CD4-positive, alpha-beta T cell treated with Interleukin-10 for 1 hour (primary cell): ENCODE results near the gene XIRP2.
"Not testable (repeated sequence)": the region's sequence is repeated elsewhere in the genome, so short reads cannot be mapped to it uniquely, and the experiment has no call there.

Experiments used
- DNase-seq: peaks from one replicate; pipeline ENCODE4 v3.0.0-alpha.2; 2020

The XIRP2 gene

DNA sequence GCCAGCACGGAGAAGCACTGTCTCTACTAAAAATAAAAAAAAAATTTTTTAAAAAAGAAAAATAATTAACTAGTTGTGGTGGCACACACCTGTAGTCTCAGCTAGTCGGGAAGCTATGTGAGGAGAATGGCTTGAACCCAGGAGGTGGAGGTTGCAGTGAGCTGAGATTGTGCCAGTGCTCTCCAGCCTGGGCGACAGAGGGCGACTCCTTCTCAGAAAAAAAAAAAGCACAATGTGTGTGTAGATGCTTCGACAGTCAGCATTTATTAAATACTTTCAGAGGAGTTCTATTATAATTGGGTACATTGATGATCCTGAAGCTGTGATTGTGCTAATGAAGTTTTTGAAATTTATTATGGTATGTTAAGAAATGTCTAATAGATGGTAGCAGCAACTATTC lies 46.5 kb downstream of the XIRP2 start:
- DNase-seq, result no peak

DNA sequence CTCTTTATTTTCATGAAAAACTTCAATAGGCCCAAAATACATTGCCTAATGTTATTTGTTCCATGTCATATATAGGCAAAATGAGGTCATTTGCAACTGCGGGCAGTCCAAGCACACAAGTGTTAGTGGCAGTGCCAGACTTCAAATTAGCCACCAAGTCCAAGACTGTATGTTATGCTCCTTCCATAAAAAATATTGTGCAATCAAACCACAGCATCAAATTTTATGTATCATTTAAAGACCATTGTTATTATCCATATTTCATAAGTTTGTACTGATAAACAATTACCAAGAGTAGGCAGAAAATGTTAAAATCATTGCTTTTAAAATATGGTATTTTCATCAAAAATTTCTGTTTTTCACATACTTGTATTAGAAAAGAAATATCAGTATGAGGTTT lies 54.1 kb downstream of the XIRP2 start:
- DNase-seq, result no peak

DNA sequence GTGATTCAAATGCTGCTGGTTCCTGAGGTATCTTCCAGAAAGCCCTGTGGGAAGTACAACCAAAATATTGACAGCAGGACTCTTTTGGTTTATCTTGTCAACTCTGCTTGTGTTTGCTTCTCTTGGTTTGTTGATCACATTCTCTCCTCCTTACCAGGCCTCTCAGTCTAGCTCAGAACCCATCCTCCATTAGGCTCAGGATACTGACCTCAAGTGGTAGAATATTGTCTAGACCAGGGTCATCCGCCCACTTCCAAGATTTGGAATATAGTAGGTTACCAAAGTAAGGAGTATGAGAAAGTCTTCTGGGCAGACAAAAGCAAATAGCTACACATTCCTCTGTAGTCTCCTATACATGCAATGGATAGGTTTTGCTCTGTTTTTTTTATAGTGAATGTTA lies 56.6 kb downstream of the XIRP2 start:
- no peak for DNase-seq

DNA sequence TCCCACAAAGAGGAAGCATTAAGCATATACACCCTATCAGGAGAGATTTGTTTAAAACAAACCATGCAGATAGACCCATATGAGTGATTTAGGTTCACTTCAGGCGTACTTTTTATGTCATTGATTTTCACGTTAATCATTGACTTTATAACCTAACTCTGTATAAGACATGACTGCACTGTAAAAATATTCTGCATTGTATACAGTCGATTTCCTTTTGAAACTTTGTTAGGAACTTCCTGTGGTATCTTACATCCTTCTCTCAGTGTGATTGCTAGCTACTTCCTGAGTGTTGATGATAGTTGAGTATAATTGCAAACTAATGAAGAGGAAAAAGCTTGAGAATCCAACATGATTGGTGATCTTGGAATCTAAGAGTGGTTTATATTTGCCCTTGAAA lies 69.4 kb downstream of the XIRP2 start:
- DNase-seq, result no peak

DNA sequence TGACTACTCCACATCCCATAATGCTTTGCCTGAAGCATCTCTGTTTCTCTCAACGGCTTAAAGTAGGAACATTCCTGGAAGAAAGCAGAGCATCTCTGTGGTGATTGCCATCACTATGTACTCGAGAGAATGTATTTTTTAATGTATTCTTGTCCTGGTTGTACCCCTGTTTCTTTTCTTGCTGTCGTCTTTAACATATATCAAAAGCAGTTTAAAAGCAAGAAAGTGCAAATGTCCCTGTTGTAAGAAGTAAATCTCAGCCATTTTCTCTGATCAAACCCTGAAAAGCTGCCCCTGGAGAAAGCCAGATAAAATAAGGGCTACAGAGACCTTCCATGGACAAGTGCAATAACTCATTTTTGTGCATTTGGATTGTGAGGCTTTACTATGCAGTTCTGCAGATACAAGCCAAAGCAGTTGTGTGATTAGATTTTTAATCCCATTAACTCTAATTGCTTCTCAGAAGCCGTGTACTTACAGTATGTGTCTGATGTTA lies 70.8 kb downstream of the XIRP2 start:
- DNase-seq, result no peak

DNA sequence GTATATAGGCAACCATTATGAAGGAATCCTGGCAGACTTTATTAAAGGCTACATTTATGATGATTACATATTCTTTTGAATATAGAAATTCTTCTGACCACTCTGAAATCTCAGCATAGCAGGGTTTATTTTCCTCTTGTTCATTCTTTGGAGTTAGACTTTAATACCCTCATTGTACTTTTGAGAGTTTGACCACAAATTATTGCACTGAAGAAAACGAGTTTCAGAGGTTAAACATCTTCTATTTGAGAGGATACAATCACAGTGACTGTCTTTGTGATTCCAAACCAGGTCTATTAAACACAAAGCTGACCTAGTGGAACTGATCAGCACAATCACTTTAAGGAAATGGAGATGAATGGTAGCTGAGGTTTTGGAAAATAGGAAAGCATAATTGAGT lies 71.3 kb downstream of the XIRP2 start:
- DNase-seq, result no peak

DNA sequence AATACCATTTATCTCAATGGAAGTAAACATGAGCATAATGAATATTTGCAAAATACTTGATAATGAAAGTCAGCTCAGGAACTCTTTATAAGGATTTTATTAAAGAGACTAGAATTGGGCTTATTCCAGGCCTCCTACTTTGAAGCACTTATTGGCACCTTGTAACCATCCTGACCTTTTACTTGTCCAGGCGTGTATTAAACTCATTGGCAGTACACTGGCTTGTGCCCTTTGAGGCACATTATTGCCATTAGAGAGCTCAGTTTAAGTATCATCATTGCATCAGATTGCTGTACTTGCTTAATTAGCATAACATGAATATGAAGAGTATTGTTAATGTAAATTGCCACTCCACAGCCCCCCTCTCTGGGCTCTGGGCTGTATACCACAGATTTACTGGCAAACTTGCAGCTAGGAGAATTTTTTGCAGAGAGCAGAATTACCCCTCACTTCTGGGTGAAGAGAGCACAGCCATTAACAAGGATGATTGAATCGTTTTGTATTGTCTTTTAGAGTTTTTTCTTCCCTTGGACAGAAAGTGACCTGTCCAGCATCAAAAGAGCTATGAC lies 72.5 kb downstream of the XIRP2 start:
- DNase-seq, result no peak

DNA sequence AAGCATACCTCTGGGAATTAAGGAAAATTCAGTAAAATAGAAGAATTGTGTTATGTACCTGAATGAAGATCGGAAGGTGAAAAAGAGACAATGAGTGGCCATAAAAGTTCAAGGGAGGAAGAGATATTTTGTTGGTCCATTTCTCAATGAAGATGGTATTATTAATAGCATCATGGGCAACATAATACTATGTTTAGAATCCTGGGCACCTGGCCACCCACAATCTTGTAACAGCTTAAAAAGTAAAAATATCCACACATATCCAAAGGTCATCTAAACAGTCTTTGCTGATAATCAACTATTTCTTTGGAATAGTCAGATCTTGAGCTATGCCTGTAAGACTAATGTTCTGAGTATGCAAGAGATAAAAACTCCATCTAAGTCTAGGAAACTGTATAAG lies 73.7 kb downstream of the XIRP2 start:
- no peak for DNase-seq

DNA sequence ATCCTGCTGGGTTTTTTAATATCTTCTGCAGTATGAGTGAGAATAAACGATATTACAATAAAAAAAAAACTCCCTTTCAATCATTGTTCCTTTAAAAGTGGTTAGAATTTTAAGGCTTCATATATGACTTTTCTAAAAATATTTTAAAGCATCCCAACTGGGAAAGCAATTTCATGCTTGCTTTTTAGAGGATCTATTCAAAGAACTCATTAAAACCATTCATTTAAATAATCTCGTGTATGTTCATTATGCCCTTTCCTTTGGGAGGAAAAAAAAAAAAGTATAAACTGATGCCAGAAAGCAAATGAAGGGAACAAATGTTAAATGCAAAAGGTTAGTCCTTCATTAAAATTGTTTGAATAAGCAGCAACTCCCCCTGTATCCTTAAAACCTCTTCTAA lies 81.2 kb downstream of the XIRP2 start:
- no peak for DNase-seq

DNA sequence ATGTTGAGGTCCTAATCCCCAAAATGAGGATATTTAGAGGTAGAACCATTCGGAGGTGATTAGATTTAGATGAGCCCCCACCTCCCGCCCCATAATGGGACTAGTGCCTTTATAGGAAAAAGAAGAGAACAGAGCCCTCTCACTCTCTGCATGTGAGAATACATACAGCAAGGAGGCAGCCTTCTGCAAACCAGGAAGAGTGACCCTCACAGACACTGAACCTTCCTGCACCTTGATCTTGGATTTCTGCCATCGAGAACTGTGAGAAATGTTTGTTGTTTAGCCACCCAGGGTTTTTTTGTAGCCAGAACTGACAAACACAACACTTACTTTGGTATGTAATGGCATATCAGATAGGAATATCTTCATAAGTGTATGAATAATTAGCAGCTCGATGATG lies 83.7 kb downstream of the XIRP2 start:
- DNase-seq, result no peak

DNA sequence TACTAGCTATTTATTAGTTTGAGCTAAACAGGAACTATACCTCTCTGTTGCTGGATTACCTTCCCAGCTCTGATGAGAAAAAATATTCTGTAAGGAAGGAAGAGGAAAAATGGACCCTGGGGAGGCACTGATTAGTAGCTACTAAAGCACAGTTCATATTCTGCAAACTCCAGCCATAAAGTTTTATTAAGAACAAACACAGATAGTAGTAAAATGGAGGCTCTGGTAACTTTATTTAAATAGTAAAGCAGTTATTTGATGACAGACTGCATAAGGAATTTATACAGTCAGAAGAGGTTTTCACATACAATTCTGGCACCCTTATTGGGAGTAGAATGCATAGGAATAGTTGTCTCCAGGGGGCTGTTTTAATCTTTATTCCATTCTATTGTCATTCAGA lies 84.1 kb downstream of the XIRP2 start:
- no peak for DNase-seq

DNA sequence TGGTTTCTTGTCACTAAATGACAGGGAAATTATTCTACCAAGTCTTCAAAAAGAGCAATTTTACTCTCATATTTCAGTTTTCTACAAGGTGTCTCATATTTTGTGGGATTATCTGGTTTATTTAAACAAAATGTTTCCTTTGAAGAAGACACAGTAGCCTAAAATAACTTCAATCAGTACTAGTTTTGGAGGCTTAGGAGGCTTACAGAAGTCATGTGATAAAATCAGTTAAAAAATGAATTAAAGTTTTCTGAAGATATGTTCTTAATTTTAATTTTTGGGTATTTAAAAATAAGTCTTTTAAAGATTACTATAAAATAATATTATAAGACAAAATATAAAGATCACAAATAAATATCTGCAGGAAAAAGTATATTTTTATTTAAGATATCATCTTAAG lies 95.9 kb downstream of the XIRP2 start:
- DNase-seq, result no peak

DNA sequence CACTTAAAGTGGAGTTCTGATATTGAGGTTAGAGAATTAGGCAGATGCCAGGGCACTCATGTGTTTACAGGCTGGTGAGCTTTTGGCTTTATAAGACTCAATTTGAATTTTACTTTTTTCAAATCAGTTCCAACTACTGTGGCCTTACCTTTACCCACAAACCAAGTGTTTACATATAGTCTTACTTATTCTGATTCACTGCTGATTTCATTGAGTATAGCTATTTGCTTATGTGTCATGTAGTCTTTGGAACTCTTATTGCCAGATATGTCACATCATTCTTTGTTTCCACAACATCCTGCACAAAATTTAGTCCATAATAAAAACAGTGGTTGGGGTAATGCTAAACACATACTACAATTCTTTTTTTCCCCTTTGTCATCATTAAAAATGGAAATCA lies 96.5 kb downstream of the XIRP2 start:
- no peak for DNase-seq

DNA sequence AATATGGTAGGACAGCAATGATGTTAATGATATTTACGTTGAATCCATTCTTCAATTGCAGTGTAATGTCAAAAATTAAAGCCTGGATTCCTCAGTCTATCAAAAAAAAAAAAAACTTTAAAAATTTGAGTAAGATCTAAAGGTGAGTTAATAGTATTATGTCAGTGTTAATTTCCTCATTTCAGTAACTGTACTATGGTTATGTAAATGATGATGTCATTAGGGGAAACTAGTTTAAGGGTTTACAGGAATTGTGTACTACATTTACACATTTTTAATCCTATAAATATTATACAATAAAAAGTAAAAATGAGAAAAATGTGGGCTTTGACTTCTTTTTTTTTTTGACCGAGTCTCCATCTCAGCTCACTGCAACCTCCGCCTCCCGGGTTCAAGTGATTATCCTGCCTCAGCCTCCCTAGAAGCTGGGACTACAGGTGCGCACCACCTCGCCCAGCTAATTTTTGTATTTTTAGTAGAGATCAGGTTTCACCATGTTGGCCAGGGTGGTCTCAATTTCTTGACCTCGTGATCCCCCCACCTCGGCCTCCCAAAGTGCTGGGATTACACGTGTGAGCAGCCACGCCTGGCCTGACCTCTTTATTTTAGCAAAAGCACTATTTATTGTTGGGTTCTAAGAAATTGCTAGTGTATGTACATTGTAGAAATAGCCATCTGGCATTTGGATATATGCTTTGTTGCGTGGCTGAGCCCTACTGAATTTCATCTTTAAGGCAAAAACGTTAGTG lies 106.5 kb downstream of the XIRP2 start:
- DNase-seq, result no peak

DNA sequence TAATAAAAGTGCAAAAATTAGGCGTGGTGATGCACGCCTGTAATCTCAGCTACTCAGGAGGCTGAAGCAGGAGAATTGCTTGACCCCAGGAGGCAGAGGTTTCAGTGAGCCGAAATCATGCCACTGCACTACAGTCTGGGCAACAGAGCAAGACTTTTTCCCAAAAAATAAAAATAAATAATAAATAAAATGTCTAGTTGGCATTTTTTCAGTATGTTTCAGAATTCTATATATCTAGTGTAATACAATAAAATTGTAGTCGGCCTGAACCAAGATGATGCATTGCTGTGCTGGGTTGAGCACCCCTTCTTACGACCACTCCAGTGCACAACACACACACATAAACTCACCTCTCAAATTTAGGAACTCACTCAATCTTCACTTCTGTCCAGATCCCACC lies 108.2 kb downstream of the XIRP2 start:
- DNase-seq, result no peak

DNA sequence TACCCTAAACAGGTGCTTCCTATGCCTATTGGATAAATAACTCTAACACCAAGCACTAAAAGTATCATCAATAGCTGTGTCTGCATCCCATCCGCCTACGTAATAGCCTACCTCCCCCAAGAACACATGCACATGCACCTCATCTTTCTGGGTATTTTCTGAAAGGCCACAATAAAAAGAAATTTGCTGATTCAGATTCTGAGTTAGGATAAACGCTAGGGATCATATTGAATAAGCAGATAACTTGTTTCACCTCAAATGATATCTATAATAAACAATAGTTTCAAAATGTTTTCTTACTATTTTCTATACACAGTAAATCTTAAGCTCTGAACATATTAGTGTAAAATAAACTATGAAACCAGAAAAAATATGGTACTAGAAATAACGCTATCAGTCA lies 112.9 kb downstream of the XIRP2 start:
- no peak for DNase-seq

DNA sequence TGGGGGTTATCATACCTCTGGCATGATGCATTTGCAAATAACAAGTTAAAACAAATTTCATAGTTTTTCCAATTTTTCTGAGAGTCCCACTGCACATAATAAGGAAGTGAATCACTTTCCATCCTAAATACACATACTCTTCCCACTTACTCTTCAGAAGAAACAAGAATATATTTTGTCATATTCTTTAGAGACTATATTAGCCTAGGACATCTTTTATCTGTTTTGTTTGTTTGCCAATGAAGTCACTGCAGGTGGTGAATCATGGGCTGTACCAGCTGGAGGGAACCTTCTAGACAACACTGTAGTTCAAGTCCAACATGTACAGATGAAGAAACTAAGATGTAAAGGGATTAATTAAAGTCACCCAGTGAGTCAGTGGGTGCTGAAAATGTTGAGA lies 116.8 kb downstream of the XIRP2 start:
- no peak for DNase-seq

DNA sequence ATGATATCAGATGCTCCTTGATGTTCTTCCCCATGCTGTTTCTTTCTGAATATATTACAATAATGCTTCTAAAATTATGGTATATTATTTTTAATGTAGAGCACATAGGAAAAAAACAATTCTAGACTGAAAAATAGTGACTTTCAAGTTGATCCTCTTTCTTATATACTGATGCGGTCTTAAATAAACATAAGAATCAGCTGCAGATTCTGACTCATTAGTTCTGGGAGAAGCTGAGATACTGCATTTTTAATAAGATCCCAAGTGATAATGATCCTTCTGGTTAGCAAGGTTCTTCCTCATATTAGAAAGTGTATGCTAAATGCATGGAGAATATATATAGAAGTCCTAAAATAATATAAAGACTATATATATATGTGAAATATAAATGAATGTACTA lies 124.9 kb downstream of the XIRP2 start:
- DNase-seq, result no peak

DNA sequence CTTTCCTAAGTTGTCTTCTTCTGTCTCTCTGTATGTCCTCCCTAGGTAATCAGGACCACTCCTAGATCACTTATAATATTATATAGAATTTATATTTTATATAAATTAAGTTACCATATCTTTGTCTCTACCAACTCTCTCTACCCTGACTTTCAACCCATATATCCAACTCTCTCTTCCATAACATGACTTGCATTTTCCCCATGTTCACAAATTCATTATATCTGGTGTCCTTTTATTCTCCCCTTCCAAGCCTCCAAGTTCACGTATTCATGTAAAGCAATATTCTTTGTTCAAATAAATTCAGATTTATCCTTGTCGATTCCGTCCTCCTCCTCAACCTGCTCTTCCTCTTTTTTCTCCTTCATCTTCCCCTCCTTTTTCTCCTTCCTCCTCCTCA lies 127.5 kb downstream of the XIRP2 start:
- no peak for DNase-seq

DNA sequence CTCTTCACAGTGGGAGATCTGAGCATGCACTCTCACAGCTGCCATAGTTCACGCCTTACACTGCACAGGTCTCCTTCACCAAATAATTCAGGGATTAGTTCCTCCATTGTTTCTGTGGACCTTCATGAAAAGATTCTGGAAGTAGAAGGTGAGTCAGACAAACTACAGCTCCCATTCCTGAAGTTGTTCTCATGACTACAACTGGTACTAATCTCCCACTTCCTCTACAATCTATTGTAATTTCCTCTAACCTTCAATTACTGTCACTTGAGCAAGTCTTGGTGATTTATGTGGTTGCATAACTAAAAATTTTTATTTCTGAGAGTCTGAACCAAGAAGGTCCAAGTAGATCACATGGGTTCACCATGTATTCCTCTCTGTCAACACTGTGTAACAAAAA lies 128.7 kb downstream of the XIRP2 start:
- no peak for DNase-seq

DNA sequence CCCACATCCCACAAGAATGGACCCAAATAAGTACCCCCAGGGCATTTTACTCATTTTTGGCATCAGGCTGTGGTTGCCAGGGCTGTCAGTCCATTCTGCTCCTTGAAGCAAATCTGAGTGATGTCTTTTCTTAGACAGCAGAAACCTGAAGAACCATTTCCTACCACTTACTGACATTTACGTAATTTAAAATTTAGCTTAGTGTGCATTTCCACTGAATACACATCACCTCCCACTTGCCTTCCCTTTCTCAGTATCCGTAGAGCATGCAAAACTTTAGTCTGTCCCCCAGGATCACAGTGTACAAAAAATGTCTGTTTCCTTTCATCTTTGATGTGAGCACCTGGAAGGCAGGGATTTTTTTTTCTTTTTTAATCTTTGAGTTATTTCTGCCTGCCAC lies 130.3 kb downstream of the XIRP2 start:
- DNase-seq, result no peak

DNA sequence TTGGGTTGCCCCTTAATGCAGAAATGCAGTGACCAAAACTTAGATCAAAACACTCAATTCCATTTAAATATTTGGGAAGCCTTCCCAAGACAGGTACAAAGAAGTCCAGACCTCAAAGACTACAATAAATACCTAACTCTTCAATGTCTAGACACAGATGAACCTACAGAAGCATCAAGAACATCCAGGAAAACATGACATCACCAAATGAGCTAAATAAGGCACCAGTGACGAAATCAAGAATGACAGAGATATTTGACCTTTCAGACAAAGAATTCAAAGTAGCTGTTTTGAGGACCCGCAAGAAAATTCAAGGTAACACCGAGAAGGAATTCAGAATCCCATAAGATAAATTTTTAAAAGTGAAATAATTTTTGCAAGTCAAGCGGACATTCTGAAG lies 140.2 kb downstream of the XIRP2 start:
- DNase-seq, result no peak

DNA sequence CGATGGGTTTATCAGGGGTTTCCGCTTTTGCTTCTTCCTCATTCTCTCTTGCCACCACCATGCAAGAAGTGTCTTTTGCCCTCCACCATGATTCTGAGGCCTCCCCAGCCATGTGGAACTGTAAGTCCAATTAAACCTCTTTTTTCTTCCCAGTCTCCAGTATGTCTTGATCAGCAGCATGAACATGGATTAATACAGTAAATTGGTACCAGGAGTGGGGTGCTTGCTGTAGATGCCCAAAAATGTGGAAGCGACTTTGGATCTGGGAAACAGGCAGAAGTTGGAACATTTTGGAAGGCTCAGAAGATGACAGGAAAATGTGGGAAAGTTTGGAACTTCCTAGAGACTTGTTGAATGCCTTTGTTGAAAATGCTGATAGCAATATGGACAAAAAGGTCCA lies 146.7 kb downstream of the XIRP2 start:
- DNase-seq, result not testable (repeated sequence)

DNA sequence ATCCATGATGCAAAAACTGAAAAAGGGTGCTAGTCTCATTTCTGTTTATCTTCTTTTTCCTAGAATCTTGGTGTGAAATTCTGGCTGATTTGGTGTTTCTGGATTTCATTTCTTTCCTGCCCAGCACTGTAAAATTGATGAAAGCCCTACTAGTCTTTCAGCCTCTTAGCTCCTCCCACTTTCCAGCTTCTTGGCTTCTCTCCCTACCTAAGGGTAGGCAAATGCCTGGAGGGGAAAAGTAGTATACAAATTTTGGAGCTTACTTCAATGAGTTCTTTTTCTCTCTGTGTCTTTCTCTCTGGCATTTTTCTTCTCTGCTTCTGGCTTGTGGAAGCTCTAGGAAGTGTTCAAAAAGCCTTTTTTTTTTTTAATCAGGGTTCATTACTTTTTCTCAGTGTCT lies 160.5 kb downstream of the XIRP2 start:
- DNase-seq, result no peak

DNA sequence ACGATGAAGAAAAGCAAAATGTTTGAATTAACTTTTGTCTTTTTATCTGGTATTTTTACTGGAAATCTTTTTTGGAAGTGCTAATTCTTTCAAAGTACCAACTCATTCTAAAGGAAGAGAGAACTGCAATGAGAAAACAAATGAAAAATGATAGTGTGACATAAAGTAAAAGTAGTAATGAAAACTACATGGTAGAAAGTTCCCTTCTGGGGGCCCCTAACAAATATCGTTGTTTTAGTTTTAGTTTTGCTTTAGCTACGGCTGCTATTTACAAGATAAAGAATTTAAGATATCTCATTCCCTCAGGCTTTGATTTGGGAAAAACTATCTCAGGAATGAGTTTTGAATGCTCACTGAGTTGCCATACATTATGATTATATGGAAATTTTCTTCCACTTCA lies 161.4 kb downstream of the XIRP2 start:
- no peak for DNase-seq
